ENCODE data around the gene DGKQ. TPM values are rescaled to one million over a fixed set of nuclear protein-coding genes. Genes with fewer than 3 reads are reported as not detected.

The DGKQ gene
- total and polyA plus RNA-seq, 11 donors: 2.6 to 7.3 (median 4.1) TPM

GRCh38 chr4:959338-960139 is 13.8 kb downstream of the DGKQ start:
- Histone ChIP-seq H3K9me3 (no peaks in the 10 kb centered on the region), H3K4me1 (no peaks in the 10 kb centered on the region), H3K27ac (no peak overlapping the region), H3K4me3 (no peak overlapping the region), H3K36me3 (peaks cover 0 to 75% (median 23%) of the 10 kb centered on the region in 9 donors), H3K27me3 (no peaks in the 10 kb centered on the region)
- peak in 2 of 5 donors; percentile 15 to 28 for DNase-seq
- WGBS, 4 donors: 84 to 86% (median 85%) methylated on average over 19 to 24 of the region's 24 CpGs
- TF ChIP-seq POLR2A (IDR thresholded peaks at IDR 0.05): no peak
- TF ChIP-seq, protein P1, sequence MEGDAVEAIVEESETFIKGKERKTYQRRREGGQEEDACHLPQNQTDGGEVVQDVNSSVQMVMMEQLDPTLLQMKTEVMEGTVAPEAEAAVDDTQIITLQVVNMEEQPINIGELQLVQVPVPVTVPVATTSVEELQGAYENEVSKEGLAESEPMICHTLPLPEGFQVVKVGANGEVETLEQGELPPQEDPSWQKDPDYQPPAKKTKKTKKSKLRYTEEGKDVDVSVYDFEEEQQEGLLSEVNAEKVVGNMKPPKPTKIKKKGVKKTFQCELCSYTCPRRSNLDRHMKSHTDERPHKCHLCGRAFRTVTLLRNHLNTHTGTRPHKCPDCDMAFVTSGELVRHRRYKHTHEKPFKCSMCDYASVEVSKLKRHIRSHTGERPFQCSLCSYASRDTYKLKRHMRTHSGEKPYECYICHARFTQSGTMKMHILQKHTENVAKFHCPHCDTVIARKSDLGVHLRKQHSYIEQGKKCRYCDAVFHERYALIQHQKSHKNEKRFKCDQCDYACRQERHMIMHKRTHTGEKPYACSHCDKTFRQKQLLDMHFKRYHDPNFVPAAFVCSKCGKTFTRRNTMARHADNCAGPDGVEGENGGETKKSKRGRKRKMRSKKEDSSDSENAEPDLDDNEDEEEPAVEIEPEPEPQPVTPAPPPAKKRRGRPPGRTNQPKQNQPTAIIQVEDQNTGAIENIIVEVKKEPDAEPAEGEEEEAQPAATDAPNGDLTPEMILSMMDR (IDR thresholded peaks at IDR 0.05): no peak
- intact Hi-C loops (cut with DNase I): no loop called here
- ATAC-seq: peak in 1 of 4 donors; percentile 2

DNA sequence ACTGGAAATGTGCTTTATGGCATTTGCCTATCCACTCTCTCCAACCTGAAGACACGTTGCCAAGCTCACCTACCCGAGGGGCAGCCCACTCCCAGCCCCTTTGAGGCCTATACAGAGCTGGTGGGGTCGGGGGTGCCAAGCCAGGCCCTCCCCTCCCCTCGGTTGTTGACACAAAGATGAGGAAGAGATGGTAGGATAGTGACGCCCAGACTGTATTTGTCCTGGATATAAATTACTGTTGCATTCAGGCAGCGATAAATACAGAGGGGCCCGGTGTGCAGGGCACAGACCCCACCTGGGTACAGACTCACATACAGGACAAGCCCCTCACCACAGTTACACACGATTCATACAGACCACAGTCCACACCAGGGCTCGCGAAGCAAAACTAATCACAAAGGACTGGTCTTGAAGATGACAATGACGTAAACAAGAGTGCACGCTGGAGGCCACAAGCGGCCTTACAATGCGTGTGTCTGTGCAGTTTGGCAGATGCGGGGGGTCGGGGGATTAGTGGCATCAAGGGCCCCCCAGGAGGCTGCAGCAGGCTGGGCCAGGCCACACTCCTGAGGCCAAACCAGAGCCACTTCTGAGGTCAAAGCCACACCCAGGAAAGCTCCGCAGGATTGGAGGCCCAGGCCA is 14.6 kb downstream of the DGKQ start:
- peak in 1 of 5 donors; percentile 21 for DNase-seq
- no peaks in the 10 kb centered on the region for H3K27me3 ChIP-seq
- 83 to 88% (median 84%) methylated on average over 16 to 17 of the region's 17 CpGs for WGBS, 4 donors
- H3K36me3 ChIP-seq: peaks cover 0 to 73% (median 27%) of the 10 kb centered on the region in 9 donors
- no peak for TF ChIP-seq POLR2A (IDR thresholded peaks at IDR 0.05)
- TF ChIP-seq, protein P1 (IDR thresholded peaks at IDR 0.05): no peak
- H3K9me3 ChIP-seq: no peaks in the 10 kb centered on the region
- no peak overlapping the region for H3K27ac ChIP-seq
- intact Hi-C loops (cut with DNase I): no loop called here
- H3K4me1 ChIP-seq: no peaks in the 10 kb centered on the region
- ATAC-seq: peak in 1 of 4 donors; percentile 2
- no peak overlapping the region for H3K4me3 ChIP-seq

GRCh38 chr4:958314-958665 is 15.1 kb downstream of the DGKQ start:
- ATAC-seq (no peak), DNase-seq (peak in 1 of 5 donors; percentile 25)
- no peaks in the 10 kb centered on the region for H3K27me3 ChIP-seq
- H3K4me1 ChIP-seq: no peaks in the 10 kb centered on the region
- WGBS, 4 donors: 91 to 96% (median 93%) methylated on average over 17 of the region's 17 CpGs
- intact Hi-C loops (cut with DNase I): no loop called here
- peaks cover 0 to 70% (median 32%) of the 10 kb centered on the region in 9 donors for H3K36me3 ChIP-seq
- TF ChIP-seq, protein P1 (IDR thresholded peaks at IDR 0.05): no peak
- no peak for TF ChIP-seq POLR2A (IDR thresholded peaks at IDR 0.05)
- no peaks in the 10 kb centered on the region for H3K9me3 ChIP-seq
- no peak overlapping the region for H3K27ac ChIP-seq
- H3K4me3 ChIP-seq: no peak overlapping the region

- intact Hi-C loops (cut with DNase I): no loop called here
- Histone ChIP-seq H3K27ac (no peak overlapping the region), H3K4me3 (no peak overlapping the region), H3K9me3 (no peaks in the 10 kb centered on the region), H3K27me3 (no peaks in the 10 kb centered on the region), H3K36me3 (peaks cover 0 to 71% (median 32%) of the 10 kb centered on the region in 9 donors), H3K4me1 (no peaks in the 10 kb centered on the region)
- DNase-seq (peak in 3 of 5 donors; percentile 14 to 66 (median 27)), ATAC-seq (no peak)
- no peak for TF ChIP-seq POLR2A (IDR thresholded peaks at IDR 0.05)
- WGBS, 4 donors: 94 to 96% (median 95%) methylated on average over 40 to 45 of the region's 45 CpGs
Observed at GRCh38 chr4:957581-958313, 15.6 kb downstream of the DGKQ start.
